Adrenal gland (tissue), 12 donors: ENCODE measurements around the gene EBF3. TPM values are rescaled to one million over a fixed set of nuclear protein-coding genes. Genes with fewer than 3 reads are reported as not detected.

Source experiments
- DNase-seq, 7 donors: peaks; one replicate each; pipeline ENCODE4 v3.0.0-alpha.2; 2019 to 2020
- H3K27ac ChIP-seq, 5 donors: fragments of 200-600 bp; sonication (generic) in 4 of 5; 1 replicate in 3 of 5; 2 replicates in 2 of 5; pipeline versions ENCODE4 v1.5.1 to v1.8.0; 2016 to 2020; ENCODE audit warnings: mild to moderate bottlenecking in 1 of 5
- H3K27me3 ChIP-seq: fragments of 200-600 bp; 2 replicates; pipeline ENCODE4 v1.8.0; 2021
- H3K36me3 ChIP-seq, 2 donors: fragments of 200-600 bp; replicated peaks in 1 of 2; 1 replicate in 1 of 2; 2 replicates in 1 of 2; pipeline versions ENCODE4 v1.5.1 to v1.8.0; 2018 to 2022
- H3K4me1 ChIP-seq, 2 donors: fragments of 200-600 bp; replicated peaks in 1 of 2; 1 replicate in 1 of 2; 2 replicates in 1 of 2; pipeline versions ENCODE4 v1.5.1 to v1.8.0; 2018 to 2021
- H3K4me3 ChIP-seq, 4 donors: fragments of 200-600 bp; sonication (generic) in 3 of 4; one replicate each; pipeline ENCODE4 v1.5.1; 2016 to 2018
- H3K9me3 ChIP-seq, 3 donors: fragments of 200-600 bp; sonication (generic) in 1 of 3; replicated peaks in 1 of 3; 1 replicate in 2 of 3; 2 replicates in 1 of 3; pipeline versions ENCODE4 v1.5.1 to v1.8.0; 2016 to 2021
- POLR2A ChIP-seq, 2 donors: fragments of 450-650 bp; IDR thresholded peaks; one replicate each; pipeline ENCODE4 v1.6.1; 2017; ENCODE audit warnings: antibody characterized with exemption in 2 of 2, mild to moderate bottlenecking in 2 of 2, moderate library complexity in 1 of 2
- whole genome bisulfite sequencing, 4 donors: extraction: QIAGEN DNeasy Blood & Tissue Kit in 2 of 4; methylation state at CpG; one replicate each; pipeline versions ENCODE4 v1.1.5 to v1.1.7; 2013 to 2017; 5-methylcytosine and 5-hydroxymethylcytosine counted together
- intact Hi-C, 2 donors: fragments of 100-400 bp; cut with DNase I; formaldehyde crosslinking; loops; one replicate each; pipeline versions ENCODE4 v1.14.1 to v1.15.0; 2022 to 2023
- polyA plus RNA-seq, 3 donors: library from polyadenylated mRNA; stranded (reverse); fragments of 200-250 nt in 2 of 3; fragments of 350-450 nt in 1 of 3; fragmentation: Illumina TruSeq in 1 of 3; extraction: RNeasy Lipid Tissue Mini Kit (QIAGEN cat#74804) in 1 of 3; gene quantifications; one replicate each; pipeline ENCODE4 v1.2.3, GENCODE V29; 2013 to 2014
- total RNA-seq, 9 donors: library from RNA; depleted of rRNA in 4 of 9; stranded (reverse); fragments of >200 nt in 4 of 9; fragments of 120-200 nt in 1 of 9; fragmentation: NEBNext Ultra II Directional in 1 of 9; extraction: Animal tissue kit (Norgen Biotek cat#: 25700) in 1 of 9; gene quantifications; one replicate each; pipeline versions ENCODE4 v1.1.0 to v1.2.4, GENCODE V29; 2013 to 2023
- TF ChIP-seq, protein P1 (sequence below), 6 experiments: fragments of 450-650 bp in 4 of 6; fragments of 200-600 bp in 2 of 6; sonication (generic) in 1 of 6; IDR thresholded peaks; 1 replicate in 5 of 6; 2 replicates in 1 of 6; pipeline versions ENCODE4 v1.5.1 to v1.8.0; 2016 to 2021; ENCODE audit warnings: antibody characterized with exemption in 6 of 6, mild to moderate bottlenecking in 2 of 6, moderate library complexity in 1 of 6
- donor health status: healthy with polysubstance abuse.
- donor health status: Bipolar disorder and iron deficiency.
- donor health status: DM: yes; HTN: yes; CAD: no.
- donor health status: DM: no; HTN: no; CAD: no.
- donor health status: DM: no; HTN: no; CAD: no.
- donor health status: DM: yes; HTN: yes; CAD: no.

The EBF3 gene
- total and polyA plus RNA-seq, 12 donors: 0.12 to 2.2 (median 0.53) TPM; not detected in 1

DNA sequence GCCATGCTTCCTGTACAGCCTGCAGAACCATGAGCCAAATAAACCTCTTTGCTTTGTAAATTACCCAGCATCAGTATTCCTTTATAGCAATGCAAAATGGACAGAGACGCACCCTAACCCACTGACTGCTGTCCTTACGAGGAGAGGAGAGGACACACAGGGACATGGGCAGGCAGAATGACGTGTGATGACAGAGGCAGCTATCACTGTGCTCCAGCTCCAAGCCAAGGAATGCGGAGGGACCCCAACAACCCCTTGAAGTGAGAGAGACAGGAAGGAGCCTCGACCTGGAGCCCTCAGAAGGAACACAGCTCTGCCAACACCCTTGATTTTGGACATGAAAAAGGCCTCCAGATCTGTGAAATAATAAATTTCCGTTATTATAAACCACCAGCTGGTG, 46.6 kb upstream of the EBF3 start:
- Histone ChIP-seq H3K27ac (no peak overlapping the region), H3K9me3 (no peaks in the 10 kb centered on the region), H3K4me1 (no peaks in the 10 kb centered on the region), H3K36me3 (no peaks in the 10 kb centered on the region), H3K4me3 (no peak overlapping the region), H3K27me3 (peaks cover 4% of the 10 kb centered on the region)
- TF ChIP-seq, protein P1, sequence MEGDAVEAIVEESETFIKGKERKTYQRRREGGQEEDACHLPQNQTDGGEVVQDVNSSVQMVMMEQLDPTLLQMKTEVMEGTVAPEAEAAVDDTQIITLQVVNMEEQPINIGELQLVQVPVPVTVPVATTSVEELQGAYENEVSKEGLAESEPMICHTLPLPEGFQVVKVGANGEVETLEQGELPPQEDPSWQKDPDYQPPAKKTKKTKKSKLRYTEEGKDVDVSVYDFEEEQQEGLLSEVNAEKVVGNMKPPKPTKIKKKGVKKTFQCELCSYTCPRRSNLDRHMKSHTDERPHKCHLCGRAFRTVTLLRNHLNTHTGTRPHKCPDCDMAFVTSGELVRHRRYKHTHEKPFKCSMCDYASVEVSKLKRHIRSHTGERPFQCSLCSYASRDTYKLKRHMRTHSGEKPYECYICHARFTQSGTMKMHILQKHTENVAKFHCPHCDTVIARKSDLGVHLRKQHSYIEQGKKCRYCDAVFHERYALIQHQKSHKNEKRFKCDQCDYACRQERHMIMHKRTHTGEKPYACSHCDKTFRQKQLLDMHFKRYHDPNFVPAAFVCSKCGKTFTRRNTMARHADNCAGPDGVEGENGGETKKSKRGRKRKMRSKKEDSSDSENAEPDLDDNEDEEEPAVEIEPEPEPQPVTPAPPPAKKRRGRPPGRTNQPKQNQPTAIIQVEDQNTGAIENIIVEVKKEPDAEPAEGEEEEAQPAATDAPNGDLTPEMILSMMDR (IDR thresholded peaks at IDR 0.05): no peak
- no peak for TF ChIP-seq POLR2A (IDR thresholded peaks at IDR 0.05)
- intact Hi-C loops: no loop called here
- WGBS, 4 donors: 72 to 77% (median 76%) methylated on average over 6 of the region's 6 CpGs
- no peak for DNase-seq

- no peaks in the 10 kb centered on the region for H3K9me3 ChIP-seq
- WGBS, 4 donors: 68 to 86% (median 82%) methylated on average over 5 to 9 of the region's 9 CpGs
- no peak overlapping the region for H3K27ac ChIP-seq
- no peaks in the 10 kb centered on the region for H3K36me3 ChIP-seq
- peaks cover 3% of the 10 kb centered on the region for H3K27me3 ChIP-seq
- TF ChIP-seq, protein P1 (IDR thresholded peaks at IDR 0.05): no peak
- TF ChIP-seq POLR2A (IDR thresholded peaks at IDR 0.05): no peak
- intact Hi-C loops: no loop called here
- no peak overlapping the region for H3K4me3 ChIP-seq
- H3K4me1 ChIP-seq: no peaks in the 10 kb centered on the region
- DNase-seq: no peak
Measured at GRCh38 chr10:130009228-130009627, 45.2 kb upstream of the EBF3 start.

DNA sequence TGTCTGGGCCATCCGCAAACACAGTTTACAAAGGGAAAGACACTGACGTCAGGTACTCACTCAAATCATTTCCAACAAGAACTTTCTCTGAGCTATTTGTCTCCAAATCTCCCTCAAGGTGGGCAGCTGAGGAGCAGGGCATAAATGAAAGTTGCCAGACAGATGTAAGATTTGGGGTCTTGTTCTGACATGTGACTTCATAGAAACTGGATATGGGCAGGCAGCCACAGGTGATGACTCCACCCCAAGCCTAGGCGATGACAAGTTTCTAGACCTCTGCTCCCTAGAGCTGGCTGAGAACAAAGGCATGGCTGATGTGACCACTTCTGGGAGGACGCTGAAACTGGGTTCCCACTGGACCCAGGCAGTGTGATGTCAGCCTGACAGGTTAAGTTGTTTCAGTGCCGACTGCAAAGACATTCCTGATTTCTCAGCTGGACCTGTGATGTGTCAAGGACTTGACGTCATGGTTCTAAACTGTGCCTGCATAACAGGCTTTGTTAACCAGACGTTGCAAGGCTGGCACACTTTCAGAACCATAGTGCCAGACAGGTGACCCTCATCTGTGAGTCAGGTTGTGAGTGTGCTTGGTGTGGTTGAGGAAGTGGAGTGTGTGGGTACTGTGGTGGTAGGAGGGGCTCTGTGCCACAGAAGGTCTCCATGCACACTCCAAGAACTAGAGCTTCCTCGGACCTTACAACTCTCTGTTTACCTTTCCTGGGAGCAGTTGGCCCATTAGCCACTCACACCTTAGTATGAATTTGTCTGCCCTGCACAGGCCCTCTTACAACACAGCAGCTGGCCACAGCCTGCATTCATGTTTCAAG, 39.9 kb upstream of the EBF3 start:
- WGBS, 4 donors: 69 to 75% (median 71%) methylated on average over 5 to 8 of the region's 8 CpGs
- DNase-seq: no peak
- TF ChIP-seq, protein P1 (IDR thresholded peaks at IDR 0.05): no peak
- TF ChIP-seq POLR2A (IDR thresholded peaks at IDR 0.05): no peak

GRCh38 chr10:130003166-130003565, 39.1 kb upstream of the EBF3 start:
- no peak for DNase-seq
- H3K27me3 ChIP-seq: no peaks in the 10 kb centered on the region

More for the DNA sequence above, 39.9 kb upstream of the EBF3 start:
- H3K4me1 ChIP-seq: no peaks in the 10 kb centered on the region
- no peak overlapping the region for H3K4me3 ChIP-seq
- no peaks in the 10 kb centered on the region for H3K27me3 ChIP-seq
- no peak overlapping the region for H3K27ac ChIP-seq
- H3K36me3 ChIP-seq: no peaks in the 10 kb centered on the region
- intact Hi-C loops: no loop called here
- no peaks in the 10 kb centered on the region for H3K9me3 ChIP-seq

More at GRCh38 chr10:130003166-130003565, 39.1 kb upstream of the EBF3 start:
- intact Hi-C loops: no loop called here
- Histone ChIP-seq H3K4me3 (no peak overlapping the region), H3K4me1 (no peaks in the 10 kb centered on the region), H3K9me3 (no peaks in the 10 kb centered on the region), H3K27ac (no peak overlapping the region), H3K36me3 (no peaks in the 10 kb centered on the region)
- TF ChIP-seq POLR2A (IDR thresholded peaks at IDR 0.05): no peak
- TF ChIP-seq, protein P1 (IDR thresholded peaks at IDR 0.05): no peak
- 66 to 100% (median 85%) methylated on average over 1 to 9 of the region's 9 CpGs for WGBS, 4 donors
